AG09319 (cell line): ENCODE data around the gene KDM1B.
"Not testable (repeated sequence)": the region's sequence is repeated elsewhere in the genome, so short reads cannot be mapped to it uniquely, and the experiment has no call there.

Experiments
- DNase-seq: peaks from one replicate; pipeline ENCODE4 v3.0.0-alpha.2; 2010; ENCODE audit warnings: low read depth; ENCODE audit errors: extremely low read depth
- TF ChIP-seq, protein P1 (sequence below): IDR thresholded peaks from 2 replicates; pipeline ENCODE4 v1.5.1; 2011; ENCODE audit warnings: low read depth, mild to moderate bottlenecking, inconsistent platforms, low read length, moderate library complexity

KDM1B gene

DNA sequence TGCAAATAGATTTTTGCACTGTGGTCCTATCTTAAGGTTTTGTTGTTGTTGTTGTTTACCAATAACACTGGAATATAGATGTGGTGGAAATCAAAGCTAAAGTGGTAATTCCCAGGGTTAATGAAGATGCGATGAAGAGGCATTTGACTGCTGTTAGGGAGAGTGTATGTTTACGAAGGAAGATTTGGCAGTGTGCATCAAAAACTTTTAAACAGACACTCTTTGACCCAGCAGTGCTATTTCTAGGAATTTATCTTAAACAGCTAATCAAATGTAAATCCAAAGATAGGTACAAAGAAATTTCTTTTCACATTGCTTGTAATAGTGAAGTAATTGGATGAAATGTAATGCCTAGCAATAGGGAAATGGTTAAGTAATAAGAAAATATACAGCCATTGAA is 34.0 kb downstream of the KDM1B start:
- TF ChIP-seq, protein P1, sequence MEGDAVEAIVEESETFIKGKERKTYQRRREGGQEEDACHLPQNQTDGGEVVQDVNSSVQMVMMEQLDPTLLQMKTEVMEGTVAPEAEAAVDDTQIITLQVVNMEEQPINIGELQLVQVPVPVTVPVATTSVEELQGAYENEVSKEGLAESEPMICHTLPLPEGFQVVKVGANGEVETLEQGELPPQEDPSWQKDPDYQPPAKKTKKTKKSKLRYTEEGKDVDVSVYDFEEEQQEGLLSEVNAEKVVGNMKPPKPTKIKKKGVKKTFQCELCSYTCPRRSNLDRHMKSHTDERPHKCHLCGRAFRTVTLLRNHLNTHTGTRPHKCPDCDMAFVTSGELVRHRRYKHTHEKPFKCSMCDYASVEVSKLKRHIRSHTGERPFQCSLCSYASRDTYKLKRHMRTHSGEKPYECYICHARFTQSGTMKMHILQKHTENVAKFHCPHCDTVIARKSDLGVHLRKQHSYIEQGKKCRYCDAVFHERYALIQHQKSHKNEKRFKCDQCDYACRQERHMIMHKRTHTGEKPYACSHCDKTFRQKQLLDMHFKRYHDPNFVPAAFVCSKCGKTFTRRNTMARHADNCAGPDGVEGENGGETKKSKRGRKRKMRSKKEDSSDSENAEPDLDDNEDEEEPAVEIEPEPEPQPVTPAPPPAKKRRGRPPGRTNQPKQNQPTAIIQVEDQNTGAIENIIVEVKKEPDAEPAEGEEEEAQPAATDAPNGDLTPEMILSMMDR: no peak
- DNase-seq: no peak

DNA sequence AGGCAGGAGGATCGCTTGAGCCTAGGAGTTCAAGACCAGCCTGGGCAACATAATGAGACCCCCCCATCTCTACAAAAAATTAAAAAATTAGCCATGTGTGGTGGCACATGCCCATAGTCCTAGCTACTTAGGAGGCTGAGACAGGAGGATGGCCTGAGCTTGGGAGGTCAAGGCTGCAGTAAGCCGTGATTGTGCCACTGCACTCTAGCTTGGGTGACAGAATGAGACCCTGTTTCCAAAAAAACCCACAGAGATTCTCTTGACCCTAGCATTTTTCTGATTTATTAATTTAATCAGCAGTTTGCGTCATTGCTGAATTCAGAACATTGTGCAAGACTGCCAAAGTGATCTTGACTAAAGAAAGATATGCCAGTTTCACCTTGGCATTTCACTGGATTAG is 36.8 kb downstream of the KDM1B start:
- TF ChIP-seq, protein P1: no peak
- no peak for DNase-seq

DNA sequence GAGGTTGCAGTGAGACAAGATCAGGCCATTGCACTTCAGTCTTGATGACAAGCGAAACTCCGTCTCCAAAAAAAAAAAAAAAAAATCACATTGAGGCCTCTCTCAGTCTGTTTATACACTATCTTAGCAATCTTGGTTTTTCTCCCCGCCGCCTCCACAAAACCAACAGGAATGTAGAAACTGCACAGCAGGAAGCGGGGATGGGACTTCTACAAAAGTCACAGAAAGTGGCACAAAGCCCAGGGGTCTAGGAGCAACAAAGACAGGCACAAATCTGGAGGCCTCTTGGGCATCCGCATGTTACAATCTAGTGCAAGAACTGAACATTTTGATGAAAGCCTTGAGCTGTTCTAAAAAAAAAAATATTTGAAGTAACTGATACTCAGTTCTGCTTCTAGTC is 48.6 kb downstream of the KDM1B start:
- TF ChIP-seq, protein P1: no peak
- DNase-seq: no peak

DNA sequence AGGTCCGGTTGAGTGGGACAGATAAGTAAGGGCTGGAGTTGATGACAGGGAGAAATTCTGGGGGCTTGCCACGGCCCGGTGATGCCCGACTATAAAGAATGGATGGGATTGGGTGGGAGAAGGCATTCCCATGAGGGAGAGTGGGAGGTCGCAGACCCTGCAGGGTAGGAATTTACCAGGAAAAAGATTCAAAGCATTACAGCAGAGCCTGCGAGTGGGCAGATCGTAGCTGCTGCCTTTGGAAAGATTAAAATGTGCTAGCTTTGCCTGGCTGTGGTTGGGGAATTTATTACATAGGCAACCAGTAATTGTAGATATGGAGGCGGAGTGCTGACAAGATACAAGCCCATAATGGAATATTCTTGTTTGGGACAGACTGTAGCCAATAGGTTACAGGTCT is 49.5 kb downstream of the KDM1B start:
- TF ChIP-seq, protein P1: no peak
- DNase-seq: no peak

DNA sequence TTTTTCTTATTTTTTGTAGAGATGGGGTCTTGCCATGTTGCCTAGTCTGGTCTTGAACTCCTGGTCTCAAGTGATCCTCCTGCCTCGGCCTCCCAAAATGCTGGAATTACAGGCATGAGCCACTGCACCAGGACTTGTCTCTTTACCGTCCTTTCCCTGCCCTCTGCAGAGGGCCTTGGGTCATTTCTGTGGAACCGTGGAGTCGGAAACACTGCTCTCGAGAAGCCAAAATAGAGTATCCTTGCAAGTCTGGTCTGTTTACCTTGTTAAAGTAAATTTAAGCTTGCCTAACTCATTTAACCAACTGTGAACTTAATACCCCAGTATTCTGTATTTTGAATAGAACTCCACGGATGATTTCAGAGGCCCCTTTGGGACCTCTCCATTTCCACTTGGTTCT is 51.4 kb downstream of the KDM1B start:
- TF ChIP-seq, protein P1: no peak
- no peak for DNase-seq

DNA sequence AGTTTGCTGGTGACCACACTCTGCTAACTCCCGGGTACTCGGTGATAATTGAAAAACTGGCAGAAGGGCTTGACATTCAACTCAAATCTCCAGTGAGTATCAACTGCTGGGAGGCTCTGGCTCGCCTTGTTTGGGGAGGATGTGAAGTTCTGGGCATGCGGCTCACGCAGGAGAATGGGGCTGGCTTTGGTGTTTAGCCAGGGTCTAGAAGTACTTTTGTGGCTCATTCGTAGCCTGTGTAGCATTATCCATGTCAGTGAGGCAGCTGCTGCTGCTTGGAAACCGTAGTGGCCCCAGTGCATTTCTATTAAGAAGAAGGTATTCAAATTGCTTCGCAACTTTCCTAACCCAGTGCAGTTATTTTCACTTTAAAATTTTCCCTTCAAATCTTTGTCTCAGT is 52.2 kb downstream of the KDM1B start:
- TF ChIP-seq, protein P1: no peak
- DNase-seq: no peak

DNA sequence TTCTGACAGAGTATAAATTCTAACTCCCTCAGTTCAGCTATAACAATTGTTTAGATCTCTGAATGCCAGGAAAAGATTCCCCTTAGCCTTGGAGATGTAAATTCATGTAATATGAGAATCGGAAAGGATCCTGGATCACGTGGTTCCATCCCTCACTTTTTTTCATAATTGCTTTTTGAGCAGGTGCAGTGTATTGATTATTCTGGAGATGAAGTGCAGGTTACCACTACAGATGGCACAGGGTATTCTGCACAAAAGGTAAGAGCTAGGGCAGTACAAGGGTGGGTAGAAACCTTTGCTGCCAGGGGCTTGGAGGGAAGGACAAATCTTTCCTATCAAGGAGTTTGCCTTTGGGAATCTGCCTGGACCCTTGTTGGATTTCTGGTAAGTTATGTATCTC is 52.7 kb downstream of the KDM1B start:
- no peak for DNase-seq
- TF ChIP-seq, protein P1: no peak

DNA sequence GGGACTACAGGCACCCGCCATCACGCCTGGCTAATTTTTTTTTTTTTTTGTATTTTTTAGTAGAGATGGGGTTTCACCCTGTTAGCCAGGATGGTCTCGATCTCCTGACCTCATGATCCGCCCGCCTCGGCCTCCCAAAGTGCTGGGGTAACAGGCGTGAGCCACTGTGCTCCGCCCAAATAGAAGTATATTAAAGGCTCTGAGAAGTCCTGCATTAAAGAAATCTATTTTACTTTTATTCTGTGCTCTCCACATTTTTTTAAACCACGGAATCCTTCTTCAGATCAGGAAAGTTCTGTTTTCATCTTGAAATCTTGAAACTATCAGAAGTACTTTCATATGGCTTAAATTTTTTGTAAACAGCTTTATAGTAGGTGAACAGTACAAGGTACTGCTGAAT is 53.6 kb downstream of the KDM1B start:
- not testable (repeated sequence) for DNase-seq
